ENCODE data around the gene DNAJC15. TPM values are rescaled to one million over a fixed set of nuclear protein-coding genes. Genes with fewer than 3 reads are reported as not detected.

Gene DNAJC15
- total RNA-seq, 1 donor from 2014 or later: 35.6 TPM

DNA sequence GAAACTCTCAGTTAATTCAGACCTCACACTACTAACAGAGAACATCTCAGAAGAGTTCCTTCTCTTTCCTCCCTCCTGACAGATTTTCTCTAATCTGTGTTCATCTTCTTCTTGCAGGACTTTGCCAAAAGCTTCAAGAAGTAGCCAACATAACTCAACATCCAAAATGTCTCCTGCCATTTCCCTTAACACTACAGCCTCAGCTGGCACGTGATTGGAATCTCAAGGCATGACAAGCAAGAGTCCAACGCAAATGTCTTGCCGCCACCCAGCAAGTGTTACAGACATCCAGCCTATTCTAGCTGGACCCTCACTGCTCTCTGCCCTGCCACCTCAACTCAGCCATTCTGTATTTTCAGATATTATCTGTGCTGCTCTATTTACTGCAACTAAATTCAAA lies 135.1 kb downstream of the DNAJC15 start:
- DNase-seq (ENCODE audit: missing footprints): no peak
- intact Hi-C loops (cut with DNase I): no loop called here
- ATAC-seq: no peak

- DNase-seq (ENCODE audit: missing footprints) (no peak), ATAC-seq (no peak)
- intact Hi-C loops (cut with DNase I): no loop called here
Measured at GRCh38 chr13:43159026-43159461, 135.7 kb downstream of the DNAJC15 start.

Other genes starting within 250 kb of the DNAJC15 start
- 3.1 TPM for gene FAM216B, start 242.0 kb upstream of the DNAJC15 start, total RNA-seq
- gene EPSTI1, start 31.3 kb upstream of the DNAJC15 start, total RNA-seq: 3.8 TPM

All from Right ventricle myocardium inferior (tissue), 1 donor.